Dendritic cell treated with granulocyte-macrophage colony-stimulating factor and Interleukin-4, amounts not matched to agents 40 ng/mL and 50 ng/mL, for 4 days (primary cell): ENCODE measurements around the gene PSAT1.
A peak's percentile ranks its signal among the peaks of the same experiment; 100 is the strongest.

Source experiments
- H3K27ac Mint-ChIP-seq: one replicate; pipeline ENCODE4 v1.8.0; 2022; ENCODE audit warnings: mild to moderate bottlenecking, mixed read lengths
- H3K27me3 Mint-ChIP-seq: one replicate; pipeline ENCODE4 v1.8.0; 2022; ENCODE audit warnings: mild to moderate bottlenecking, mixed read lengths
- H3K36me3 Mint-ChIP-seq: one replicate; pipeline ENCODE4 v1.8.0; 2022; ENCODE audit warnings: low read depth, mixed read lengths
- H3K4me1 Mint-ChIP-seq: one replicate; pipeline ENCODE4 v1.8.0; 2022; ENCODE audit warnings: low read depth, mixed read lengths
- H3K4me3 Mint-ChIP-seq: one replicate; pipeline ENCODE4 v1.8.0; 2022; ENCODE audit warnings: mild to moderate bottlenecking, moderate library complexity, mixed read lengths
- H3K9me3 Mint-ChIP-seq: one replicate; pipeline ENCODE4 v1.8.0; 2022; ENCODE audit warnings: mixed read lengths
- intact Hi-C: fragments of 100-400 bp; cut with micrococcal nuclease; formaldehyde crosslinking; loops from one replicate; pipeline ENCODE4 v1.15.0; 2022

The PSAT1 gene

GRCh38 chr9:78298046-78298765, 1.3 kb downstream of the PSAT1 start:
- Mint-ChIP-seq H3K9me3 (no peaks in the 10 kb centered on the region), H3K4me1 (peaks cover 22% of the 10 kb centered on the region), H3K4me3 (peak overlapping the region; percentile 78), H3K27me3 (peaks cover 53% of the 10 kb centered on the region), H3K36me3 (no peaks in the 10 kb centered on the region), H3K27ac (no peak overlapping the region)
- intact Hi-C loops = no loop called here

- H3K9me3 Mint-ChIP-seq = no peaks in the 10 kb centered on the region
- no peak overlapping the region for H3K27ac Mint-ChIP-seq
- intact Hi-C loops = no loop called here
- H3K36me3 Mint-ChIP-seq = no peaks in the 10 kb centered on the region
- peaks cover 46% of the 10 kb centered on the region for H3K27me3 Mint-ChIP-seq
- H3K4me1 Mint-ChIP-seq = peaks cover 33% of the 10 kb centered on the region
- no peak overlapping the region for H3K4me3 Mint-ChIP-seq
Measured at GRCh38 chr9:78300209-78300608, 3.3 kb downstream of the PSAT1 start.

DNA sequence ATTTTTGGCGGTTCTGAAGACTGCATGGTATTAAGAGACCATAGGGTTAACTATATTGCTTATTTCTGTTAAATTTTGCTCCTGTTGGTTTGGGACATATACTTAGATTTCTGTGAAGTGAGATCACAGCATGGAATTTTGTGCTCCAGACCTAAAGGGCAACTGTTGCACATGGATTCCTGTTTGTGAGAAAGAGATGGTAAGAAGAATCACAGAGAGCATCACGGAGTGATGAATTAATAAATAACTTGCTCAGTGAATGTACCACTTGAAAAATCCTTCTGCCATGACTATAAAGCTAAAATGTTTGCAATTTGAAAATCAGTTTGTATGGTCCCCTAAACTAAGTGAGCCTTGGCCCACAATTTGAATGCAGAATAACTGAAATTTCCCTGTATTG, 4.5 kb downstream of the PSAT1 start:
- no peak overlapping the region for H3K4me3 Mint-ChIP-seq
- intact Hi-C loops = no loop called here
- no peaks in the 10 kb centered on the region for H3K36me3 Mint-ChIP-seq
- H3K27ac Mint-ChIP-seq = no peak overlapping the region
- no peaks in the 10 kb centered on the region for H3K9me3 Mint-ChIP-seq
- H3K27me3 Mint-ChIP-seq = peaks cover 35% of the 10 kb centered on the region
- peaks cover 27% of the 10 kb centered on the region for H3K4me1 Mint-ChIP-seq

GRCh38 chr9:78303377-78304062, 6.6 kb downstream of the PSAT1 start:
- intact Hi-C loops = no loop called here
- Mint-ChIP-seq H3K4me1 (peaks cover 10% of the 10 kb centered on the region), H3K9me3 (no peaks in the 10 kb centered on the region), H3K36me3 (no peaks in the 10 kb centered on the region), H3K27ac (no peak overlapping the region), H3K27me3 (peaks cover 15% of the 10 kb centered on the region), H3K4me3 (no peak overlapping the region)

- peaks cover 10% of the 10 kb centered on the region for H3K27me3 Mint-ChIP-seq
Measured at GRCh38 chr9:78304357-78304756, 7.4 kb downstream of the PSAT1 start.

DNA sequence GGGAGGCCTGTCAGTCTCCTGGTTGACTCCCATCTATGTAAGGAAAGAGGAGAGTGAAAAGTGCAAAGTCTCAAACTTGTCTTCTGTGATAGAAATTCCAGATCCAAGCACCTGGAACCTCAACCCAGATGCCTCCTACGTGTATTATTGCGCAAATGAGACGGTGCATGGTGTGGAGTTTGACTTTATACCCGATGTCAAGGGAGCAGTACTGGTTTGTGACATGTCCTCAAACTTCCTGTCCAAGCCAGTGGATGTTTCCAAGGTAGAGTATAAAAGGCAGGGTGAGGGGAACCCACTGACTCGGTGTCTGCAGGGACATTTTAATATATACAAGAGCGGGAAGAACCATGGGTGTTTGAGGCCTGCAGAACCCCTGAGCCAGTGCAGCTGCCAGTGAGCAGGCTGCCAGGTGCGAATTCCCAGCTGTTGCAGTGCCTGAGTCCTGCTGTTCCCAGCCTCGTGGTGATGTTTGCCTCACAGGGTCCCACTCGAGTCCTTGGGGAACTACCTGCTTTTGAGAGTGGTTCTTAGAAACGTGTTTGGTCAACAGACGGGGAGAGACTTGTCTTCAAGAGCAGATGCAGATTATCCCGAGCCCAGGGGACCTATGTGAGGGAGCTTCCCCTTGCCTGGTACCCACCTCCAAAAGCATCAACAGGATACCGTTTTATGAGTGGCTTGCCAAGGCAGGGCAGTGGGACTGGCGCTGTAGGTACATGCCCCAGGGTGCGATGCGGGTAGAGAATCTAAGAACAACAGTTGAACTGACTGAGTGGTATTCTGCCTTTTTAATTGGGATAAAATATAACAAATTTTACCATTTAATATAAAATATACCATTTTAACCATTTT, 9.5 kb downstream of the PSAT1 start:
- H3K27ac Mint-ChIP-seq = no peak overlapping the region
- no peak overlapping the region for H3K4me3 Mint-ChIP-seq
- H3K36me3 Mint-ChIP-seq = no peaks in the 10 kb centered on the region
- H3K27me3 Mint-ChIP-seq = no peaks in the 10 kb centered on the region
- intact Hi-C loops = no loop called here
- H3K4me1 Mint-ChIP-seq = peaks cover 15% of the 10 kb centered on the region
- H3K9me3 Mint-ChIP-seq = no peaks in the 10 kb centered on the region

More at GRCh38 chr9:78304357-78304756, 7.4 kb downstream of the PSAT1 start:
- H3K4me3 Mint-ChIP-seq = no peak overlapping the region
- H3K36me3 Mint-ChIP-seq = no peaks in the 10 kb centered on the region
- H3K4me1 Mint-ChIP-seq = peaks cover 10% of the 10 kb centered on the region
- intact Hi-C loops = no loop called here
- H3K27ac Mint-ChIP-seq = no peak overlapping the region
- no peaks in the 10 kb centered on the region for H3K9me3 Mint-ChIP-seq

DNA sequence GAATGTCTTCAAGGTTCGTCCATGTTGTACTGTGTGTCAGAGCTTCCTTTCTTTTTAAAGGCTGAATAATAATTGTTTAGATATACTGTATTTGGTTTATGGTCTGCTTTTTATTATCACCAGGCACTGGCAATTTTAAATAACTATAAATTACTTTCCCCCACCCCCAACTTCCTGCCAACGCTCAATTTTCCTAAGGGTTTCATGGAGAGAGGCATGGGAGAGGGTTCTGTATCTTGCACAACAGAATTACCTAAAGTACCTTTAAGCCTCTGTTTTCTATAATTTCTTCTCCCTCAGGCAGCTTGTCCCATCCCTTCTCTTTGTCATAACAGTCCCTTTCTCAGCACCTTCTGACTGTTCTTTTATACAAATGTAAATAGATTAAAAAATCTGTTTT, 10.4 kb downstream of the PSAT1 start:
- H3K4me3 Mint-ChIP-seq = no peak overlapping the region
- H3K4me1 Mint-ChIP-seq = peaks cover 15% of the 10 kb centered on the region
- H3K9me3 Mint-ChIP-seq = no peaks in the 10 kb centered on the region
- H3K27ac Mint-ChIP-seq = no peak overlapping the region
- intact Hi-C loops = no loop called here
- no peaks in the 10 kb centered on the region for H3K27me3 Mint-ChIP-seq
- no peaks in the 10 kb centered on the region for H3K36me3 Mint-ChIP-seq

GRCh38 chr9:78309066-78309465, 12.1 kb downstream of the PSAT1 start:
- Mint-ChIP-seq H3K27me3 (no peaks in the 10 kb centered on the region), H3K27ac (no peak overlapping the region), H3K9me3 (no peaks in the 10 kb centered on the region), H3K4me3 (no peak overlapping the region), H3K36me3 (no peaks in the 10 kb centered on the region), H3K4me1 (peaks cover 12% of the 10 kb centered on the region)
- intact Hi-C loops = no loop called here

DNA sequence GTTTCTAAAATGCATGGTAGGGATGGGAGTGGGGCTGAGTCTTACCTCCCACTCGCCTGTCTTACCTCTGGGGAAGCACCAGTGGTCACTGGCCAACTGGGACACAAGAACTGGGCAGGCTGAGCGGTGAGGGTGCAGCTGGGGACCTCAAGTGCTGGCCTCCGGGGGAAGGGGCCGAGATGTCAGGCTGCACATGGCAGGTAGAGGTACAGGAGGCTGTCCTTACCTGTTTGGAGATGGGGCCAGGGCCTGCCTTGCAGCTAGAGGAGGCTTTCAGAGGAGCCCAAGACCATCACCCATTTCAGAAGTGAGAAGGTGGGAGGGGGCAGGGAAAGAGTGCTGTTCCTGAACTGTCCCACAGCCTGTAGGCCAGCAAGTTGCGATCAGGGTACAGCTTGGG, 14.2 kb downstream of the PSAT1 start:
- no peaks in the 10 kb centered on the region for H3K36me3 Mint-ChIP-seq
- H3K4me1 Mint-ChIP-seq = peaks cover 10% of the 10 kb centered on the region
- H3K4me3 Mint-ChIP-seq = no peak overlapping the region
- H3K9me3 Mint-ChIP-seq = no peaks in the 10 kb centered on the region
- H3K27me3 Mint-ChIP-seq = no peaks in the 10 kb centered on the region
- no peak overlapping the region for H3K27ac Mint-ChIP-seq
- intact Hi-C loops = no loop called here

DNA sequence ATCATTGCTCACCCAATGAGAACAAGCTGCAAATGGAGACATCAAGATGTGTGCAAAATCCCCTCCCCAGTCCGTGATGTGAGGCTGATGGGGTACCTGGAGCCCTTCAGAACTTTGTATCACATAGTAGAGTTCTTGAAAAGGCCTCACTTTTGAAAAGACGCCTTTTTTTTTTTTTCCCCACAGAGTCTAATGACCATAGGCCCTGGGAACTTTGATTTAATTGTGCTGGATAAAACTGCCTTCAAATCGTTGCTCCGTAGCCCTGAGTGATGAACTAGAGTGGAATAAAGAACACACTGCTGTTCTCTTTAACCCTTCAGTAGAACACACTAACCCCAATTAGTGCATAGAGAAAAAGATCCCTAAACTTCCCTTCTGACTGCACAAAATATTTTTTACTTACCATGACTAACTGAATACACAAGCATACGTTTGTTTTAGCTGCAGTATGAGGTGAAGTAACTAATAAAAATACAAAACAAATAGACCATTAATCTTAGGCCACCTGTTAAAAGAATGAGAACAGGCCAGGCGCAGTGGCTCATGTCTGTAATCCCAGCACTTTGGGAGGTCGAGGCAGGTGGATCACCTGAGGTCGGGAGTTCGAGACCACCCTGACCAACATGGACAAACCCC, 15.1 kb downstream of the PSAT1 start:
- peaks cover 10% of the 10 kb centered on the region for H3K4me1 Mint-ChIP-seq
- no peaks in the 10 kb centered on the region for H3K36me3 Mint-ChIP-seq
- intact Hi-C loops = no loop called here
- H3K27ac Mint-ChIP-seq = no peak overlapping the region
- H3K9me3 Mint-ChIP-seq = no peaks in the 10 kb centered on the region
- H3K27me3 Mint-ChIP-seq = no peaks in the 10 kb centered on the region
- no peak overlapping the region for H3K4me3 Mint-ChIP-seq

DNA sequence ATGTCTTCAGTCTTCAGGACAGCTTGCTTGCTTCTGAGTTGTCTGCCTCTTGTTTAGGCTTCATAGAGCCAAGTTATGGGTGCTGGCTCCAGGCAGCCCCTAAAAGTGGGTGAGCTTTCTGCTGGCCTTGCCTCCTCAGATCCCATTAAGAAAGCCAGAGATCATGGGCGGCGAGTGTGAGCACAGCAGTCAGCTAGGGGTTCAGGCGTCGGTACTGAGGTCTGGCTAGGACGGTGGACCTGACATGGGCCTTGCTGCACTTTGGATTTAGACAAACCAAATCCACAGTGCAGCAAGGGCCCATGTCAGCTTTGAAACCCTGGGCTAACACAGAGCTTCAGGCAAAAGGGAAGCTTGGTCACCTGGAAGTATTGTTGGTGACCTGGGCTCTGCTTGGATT, 17.6 kb downstream of the PSAT1 start:
- Mint-ChIP-seq H3K4me3 (no peak overlapping the region), H3K36me3 (no peaks in the 10 kb centered on the region), H3K4me1 (peaks cover 10% of the 10 kb centered on the region), H3K27me3 (no peaks in the 10 kb centered on the region), H3K27ac (no peak overlapping the region), H3K9me3 (no peaks in the 10 kb centered on the region)
- intact Hi-C loops = no loop called here

GRCh38 chr9:78314953-78315870, 18.3 kb downstream of the PSAT1 start:
- Mint-ChIP-seq H3K27ac (no peak overlapping the region), H3K36me3 (no peaks in the 10 kb centered on the region), H3K27me3 (no peaks in the 10 kb centered on the region), H3K9me3 (no peaks in the 10 kb centered on the region), H3K4me1 (peaks cover 7% of the 10 kb centered on the region), H3K4me3 (no peak overlapping the region)
- intact Hi-C loops = no loop called here
